ENCODE data around the gene BAIAP3. TPM values are rescaled to one million over a fixed set of nuclear protein-coding genes. Genes with fewer than 3 reads are reported as not detected.

The BAIAP3 gene
- total and polyA plus RNA-seq, 2 experiments from 2014 or later: 5.2 to 13.0 TPM

DNA sequence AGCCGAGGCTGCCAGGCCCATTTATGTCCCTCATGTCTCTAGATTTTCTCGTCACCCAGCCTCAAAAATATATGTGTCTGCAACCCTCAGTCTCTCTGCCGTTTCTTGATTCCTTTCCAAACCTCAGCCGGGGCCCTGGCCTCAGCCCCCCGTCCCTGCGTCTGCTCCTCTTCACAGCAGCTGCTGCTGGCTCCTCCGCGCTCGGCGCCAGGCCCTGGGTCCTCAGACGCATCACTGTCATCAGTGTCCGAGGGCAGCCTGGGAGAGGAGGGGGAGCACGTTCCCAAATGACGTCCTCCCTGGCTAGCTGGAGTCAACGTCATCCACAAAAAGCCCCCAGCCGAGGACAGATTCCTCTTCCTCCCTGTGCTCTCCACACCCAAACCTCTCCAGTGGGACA lies 15.9 kb downstream of the BAIAP3 start:
- H3K27ac Mint-ChIP-seq: no peak overlapping the region
- H3K36me3 Mint-ChIP-seq (ENCODE audit: low read depth): peaks cover 4% of the 10 kb centered on the region; the same call in 2 of the 3 replicates
- peaks cover 28% of the 10 kb centered on the region for H3K27me3 Mint-ChIP-seq (ENCODE audit: insufficient read depth, low read depth, poor library complexity)

More for the DNA sequence above, 15.9 kb downstream of the BAIAP3 start:
- Mint-ChIP-seq H3K9me3 (peaks cover 3% of the 10 kb centered on the region), H3K4me1 (peaks cover 6% of the 10 kb centered on the region), H3K4me3 (no peak overlapping the region)
- Histone ChIP-seq H3F3A (replicated peaks; ENCODE audit: low read depth) (no peaks in the 10 kb centered on the region; the same call in 1 of the 2 replicates), H2AFZ (no peak overlapping the region), H3K4me3 (no peak overlapping the region), H3K4me1 (ENCODE audit: insufficient read depth) (peaks cover 7% of the 10 kb centered on the region; the same call in 1 of the 2 replicates), H3K27me3 (ENCODE audit: insufficient read depth) (no peaks in the 10 kb centered on the region), H3K27ac (ENCODE audit: low read depth) (no peak overlapping the region), H4K20me1 (replicated peaks; ENCODE audit: insufficient read depth) (peaks cover 4% of the 10 kb centered on the region; the same call in 1 of the 2 replicates), H3K4me2 (no peak overlapping the region), H3K9me2 (ENCODE audit: insufficient read depth) (no peaks in the 10 kb centered on the region), H3K36me3 (ENCODE audit: insufficient read depth) (no peaks in the 10 kb centered on the region; the same call in 1 of the 2 replicates), H3K79me2 (replicated peaks; ENCODE audit: insufficient read depth) (peaks cover 26% of the 10 kb centered on the region)
- DNase-seq (ENCODE audit: low spot score): no peak
- TF ChIP-seq ETS1 (IDR thresholded peaks at IDR 0.05) (no peak), ZNF331 (CRISPR knock-in tag; IDR thresholded peaks at IDR 0.05; ENCODE audit: low read depth) (no peak), POLR2AphosphoS5 (IDR thresholded peaks at IDR 0.05; ENCODE audit: low read depth) (no peak), NANOG (IDR thresholded peaks at IDR 0.05; ENCODE audit: borderline replicate concordance) (no peak), ZNF114 (CRISPR knock-in tag; IDR thresholded peaks at IDR 0.05) (no peak), JUNB (IDR thresholded peaks at IDR 0.05; ENCODE audit: unreplicated experiment) (no peak), EZH2 (IDR thresholded peaks at IDR 0.05; ENCODE audit: low read depth, unreplicated experiment) (no peak), EZH2phosphoT487 (IDR thresholded peaks at IDR 0.05; ENCODE audit: unreplicated experiment) (no peak), STAT1 (IDR thresholded peaks at IDR 0.05; ENCODE audit: unreplicated experiment) (no peak), CREB1 (CRISPR knock-in tag; IDR thresholded peaks at IDR 0.05; ENCODE audit: low read depth) (no peak)
- TF ChIP-seq, protein P1, sequence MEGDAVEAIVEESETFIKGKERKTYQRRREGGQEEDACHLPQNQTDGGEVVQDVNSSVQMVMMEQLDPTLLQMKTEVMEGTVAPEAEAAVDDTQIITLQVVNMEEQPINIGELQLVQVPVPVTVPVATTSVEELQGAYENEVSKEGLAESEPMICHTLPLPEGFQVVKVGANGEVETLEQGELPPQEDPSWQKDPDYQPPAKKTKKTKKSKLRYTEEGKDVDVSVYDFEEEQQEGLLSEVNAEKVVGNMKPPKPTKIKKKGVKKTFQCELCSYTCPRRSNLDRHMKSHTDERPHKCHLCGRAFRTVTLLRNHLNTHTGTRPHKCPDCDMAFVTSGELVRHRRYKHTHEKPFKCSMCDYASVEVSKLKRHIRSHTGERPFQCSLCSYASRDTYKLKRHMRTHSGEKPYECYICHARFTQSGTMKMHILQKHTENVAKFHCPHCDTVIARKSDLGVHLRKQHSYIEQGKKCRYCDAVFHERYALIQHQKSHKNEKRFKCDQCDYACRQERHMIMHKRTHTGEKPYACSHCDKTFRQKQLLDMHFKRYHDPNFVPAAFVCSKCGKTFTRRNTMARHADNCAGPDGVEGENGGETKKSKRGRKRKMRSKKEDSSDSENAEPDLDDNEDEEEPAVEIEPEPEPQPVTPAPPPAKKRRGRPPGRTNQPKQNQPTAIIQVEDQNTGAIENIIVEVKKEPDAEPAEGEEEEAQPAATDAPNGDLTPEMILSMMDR (conservative IDR thresholded peaks at IDR 0.05; ENCODE audit: low read depth in 2 of 2): no peak
- TF ChIP-seq, protein P2, sequence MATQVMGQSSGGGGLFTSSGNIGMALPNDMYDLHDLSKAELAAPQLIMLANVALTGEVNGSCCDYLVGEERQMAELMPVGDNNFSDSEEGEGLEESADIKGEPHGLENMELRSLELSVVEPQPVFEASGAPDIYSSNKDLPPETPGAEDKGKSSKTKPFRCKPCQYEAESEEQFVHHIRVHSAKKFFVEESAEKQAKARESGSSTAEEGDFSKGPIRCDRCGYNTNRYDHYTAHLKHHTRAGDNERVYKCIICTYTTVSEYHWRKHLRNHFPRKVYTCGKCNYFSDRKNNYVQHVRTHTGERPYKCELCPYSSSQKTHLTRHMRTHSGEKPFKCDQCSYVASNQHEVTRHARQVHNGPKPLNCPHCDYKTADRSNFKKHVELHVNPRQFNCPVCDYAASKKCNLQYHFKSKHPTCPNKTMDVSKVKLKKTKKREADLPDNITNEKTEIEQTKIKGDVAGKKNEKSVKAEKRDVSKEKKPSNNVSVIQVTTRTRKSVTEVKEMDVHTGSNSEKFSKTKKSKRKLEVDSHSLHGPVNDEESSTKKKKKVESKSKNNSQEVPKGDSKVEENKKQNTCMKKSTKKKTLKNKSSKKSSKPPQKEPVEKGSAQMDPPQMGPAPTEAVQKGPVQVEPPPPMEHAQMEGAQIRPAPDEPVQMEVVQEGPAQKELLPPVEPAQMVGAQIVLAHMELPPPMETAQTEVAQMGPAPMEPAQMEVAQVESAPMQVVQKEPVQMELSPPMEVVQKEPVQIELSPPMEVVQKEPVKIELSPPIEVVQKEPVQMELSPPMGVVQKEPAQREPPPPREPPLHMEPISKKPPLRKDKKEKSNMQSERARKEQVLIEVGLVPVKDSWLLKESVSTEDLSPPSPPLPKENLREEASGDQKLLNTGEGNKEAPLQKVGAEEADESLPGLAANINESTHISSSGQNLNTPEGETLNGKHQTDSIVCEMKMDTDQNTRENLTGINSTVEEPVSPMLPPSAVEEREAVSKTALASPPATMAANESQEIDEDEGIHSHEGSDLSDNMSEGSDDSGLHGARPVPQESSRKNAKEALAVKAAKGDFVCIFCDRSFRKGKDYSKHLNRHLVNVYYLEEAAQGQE (IDR thresholded peaks at IDR 0.05; ENCODE audit: unreplicated experiment): no peak
- TF ChIP-seq, protein P3, sequence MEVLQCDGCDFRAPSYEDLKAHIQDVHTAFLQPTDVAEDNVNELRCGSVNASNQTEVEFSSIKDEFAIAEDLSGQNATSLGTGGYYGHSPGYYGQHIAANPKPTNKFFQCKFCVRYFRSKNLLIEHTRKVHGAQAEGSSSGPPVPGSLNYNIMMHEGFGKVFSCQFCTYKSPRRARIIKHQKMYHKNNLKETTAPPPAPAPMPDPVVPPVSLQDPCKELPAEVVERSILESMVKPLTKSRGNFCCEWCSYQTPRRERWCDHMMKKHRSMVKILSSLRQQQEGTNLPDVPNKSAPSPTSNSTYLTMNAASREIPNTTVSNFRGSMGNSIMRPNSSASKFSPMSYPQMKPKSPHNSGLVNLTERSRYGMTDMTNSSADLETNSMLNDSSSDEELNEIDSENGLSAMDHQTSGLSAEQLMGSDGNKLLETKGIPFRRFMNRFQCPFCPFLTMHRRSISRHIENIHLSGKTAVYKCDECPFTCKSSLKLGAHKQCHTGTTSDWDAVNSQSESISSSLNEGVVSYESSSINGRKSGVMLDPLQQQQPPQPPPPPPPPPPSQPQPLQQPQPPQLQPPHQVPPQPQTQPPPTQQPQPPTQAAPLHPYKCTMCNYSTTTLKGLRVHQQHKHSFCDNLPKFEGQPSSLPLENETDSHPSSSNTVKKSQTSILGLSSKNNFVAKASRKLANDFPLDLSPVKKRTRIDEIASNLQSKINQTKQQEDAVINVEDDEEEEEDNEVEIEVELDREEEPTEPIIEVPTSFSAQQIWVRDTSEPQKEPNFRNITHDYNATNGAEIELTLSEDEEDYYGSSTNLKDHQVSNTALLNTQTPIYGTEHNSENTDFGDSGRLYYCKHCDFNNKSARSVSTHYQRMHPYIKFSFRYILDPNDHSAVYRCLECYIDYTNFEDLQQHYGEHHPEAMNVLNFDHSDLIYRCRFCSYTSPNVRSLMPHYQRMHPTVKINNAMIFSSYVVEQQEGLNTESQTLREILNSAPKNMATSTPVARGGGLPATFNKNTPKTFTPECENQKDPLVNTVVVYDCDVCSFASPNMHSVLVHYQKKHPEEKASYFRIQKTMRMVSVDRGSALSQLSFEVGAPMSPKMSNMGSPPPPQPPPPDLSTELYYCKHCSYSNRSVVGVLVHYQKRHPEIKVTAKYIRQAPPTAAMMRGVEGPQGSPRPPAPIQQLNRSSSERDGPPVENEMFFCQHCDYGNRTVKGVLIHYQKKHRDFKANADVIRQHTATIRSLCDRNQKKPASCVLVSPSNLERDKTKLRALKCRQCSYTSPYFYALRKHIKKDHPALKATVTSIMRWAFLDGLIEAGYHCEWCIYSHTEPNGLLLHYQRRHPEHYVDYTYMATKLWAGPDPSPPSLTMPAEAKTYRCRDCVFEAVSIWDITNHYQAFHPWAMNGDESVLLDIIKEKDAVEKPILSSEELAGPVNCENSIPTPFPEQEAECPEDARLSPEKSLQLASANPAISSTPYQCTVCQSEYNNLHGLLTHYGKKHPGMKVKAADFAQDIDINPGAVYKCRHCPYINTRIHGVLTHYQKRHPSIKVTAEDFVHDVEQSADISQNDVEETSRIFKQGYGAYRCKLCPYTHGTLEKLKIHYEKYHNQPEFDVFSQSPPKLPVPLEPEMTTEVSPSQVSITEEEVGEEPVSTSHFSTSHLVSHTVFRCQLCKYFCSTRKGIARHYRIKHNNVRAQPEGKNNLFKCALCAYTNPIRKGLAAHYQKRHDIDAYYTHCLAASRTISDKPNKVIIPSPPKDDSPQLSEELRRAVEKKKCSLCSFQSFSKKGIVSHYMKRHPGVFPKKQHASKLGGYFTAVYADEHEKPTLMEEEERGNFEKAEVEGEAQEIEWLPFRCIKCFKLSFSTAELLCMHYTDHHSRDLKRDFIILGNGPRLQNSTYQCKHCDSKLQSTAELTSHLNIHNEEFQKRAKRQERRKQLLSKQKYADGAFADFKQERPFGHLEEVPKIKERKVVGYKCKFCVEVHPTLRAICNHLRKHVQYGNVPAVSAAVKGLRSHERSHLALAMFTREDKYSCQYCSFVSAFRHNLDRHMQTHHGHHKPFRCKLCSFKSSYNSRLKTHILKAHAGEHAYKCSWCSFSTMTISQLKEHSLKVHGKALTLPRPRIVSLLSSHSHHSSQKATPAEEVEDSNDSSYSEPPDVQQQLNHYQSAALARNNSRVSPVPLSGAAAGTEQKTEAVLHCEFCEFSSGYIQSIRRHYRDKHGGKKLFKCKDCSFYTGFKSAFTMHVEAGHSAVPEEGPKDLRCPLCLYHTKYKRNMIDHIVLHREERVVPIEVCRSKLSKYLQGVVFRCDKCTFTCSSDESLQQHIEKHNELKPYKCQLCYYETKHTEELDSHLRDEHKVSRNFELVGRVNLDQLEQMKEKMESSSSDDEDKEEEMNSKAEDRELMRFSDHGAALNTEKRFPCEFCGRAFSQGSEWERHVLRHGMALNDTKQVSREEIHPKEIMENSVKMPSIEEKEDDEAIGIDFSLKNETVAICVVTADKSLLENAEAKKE (CRISPR knock-in tag; IDR thresholded peaks at IDR 0.05): no peak
- ATAC-seq: no peak

Data from GM23338 (cell line).